Vagina (tissue), 2 donors: Measurements from ENCODE around the gene ZNF273. TPM values are rescaled to one million over a fixed set of nuclear protein-coding genes. Genes with fewer than 3 reads are reported as not detected.

Experiments used
- DNase-seq, 2 donors: peaks; one replicate each; pipeline ENCODE4 v3.0.0-alpha.2; 2017; ENCODE audit errors: extremely low spot score in 2 of 2
- H3K27ac ChIP-seq: fragments of 200-600 bp; sonication (generic); one replicate; pipeline ENCODE4 v1.5.1; 2019
- H3K27me3 ChIP-seq: fragments of 200-600 bp; sonication (generic); one replicate; pipeline ENCODE4 v1.5.1; 2019
- H3K36me3 ChIP-seq, 2 donors: fragments of 200-600 bp; sonication (generic); one replicate each; pipeline ENCODE4 v1.5.1; 2017 to 2019
- H3K4me1 ChIP-seq: fragments of 200-600 bp; sonication (generic); one replicate; pipeline ENCODE4 v1.5.1; 2019
- H3K4me3 ChIP-seq, 2 donors: fragments of 200-600 bp; sonication (generic); 1 replicate in 1 of 2; 2 replicates in 1 of 2; pipeline ENCODE4 v1.5.1; 2016 to 2019
- H3K9me3 ChIP-seq: fragments of 200-600 bp; sonication (generic); one replicate; pipeline ENCODE4 v1.5.1; 2019
- CTCF ChIP-seq, 3 experiments: fragments of 450-650 bp in 2 of 3; fragments of 200-600 bp in 1 of 3; sonication (generic) in 1 of 3; IDR thresholded peaks; one replicate each; pipeline ENCODE4 v1.5.1; 2017 to 2019; ENCODE audit warnings: antibody characterized with exemption in 3 of 3, mild to moderate bottlenecking in 2 of 3, moderate library complexity in 2 of 3
- POLR2A ChIP-seq, 2 donors: fragments of 450-650 bp; IDR thresholded peaks; one replicate each; pipeline ENCODE4 v1.6.1; 2017; ENCODE audit warnings: antibody characterized with exemption in 2 of 2, mild to moderate bottlenecking in 2 of 2, moderate library complexity in 2 of 2
- POLR2AphosphoS5 ChIP-seq, 2 donors: sonication (generic); formaldehyde crosslinking; IDR thresholded peaks; one replicate each; pipeline ENCODE4 v1.9.0; 2017; ENCODE audit warnings: antibody characterized with exemption in 2 of 2, mild to moderate bottlenecking in 2 of 2, low read depth in 1 of 2; ENCODE audit not compliant: insufficient read depth in 1 of 2
- intact Hi-C: fragments of 100-400 bp; cut with DNase I; formaldehyde crosslinking; loops from one replicate; pipeline ENCODE4 v1.15.1; 2023
- total RNA-seq: library from RNA; depleted of rRNA; stranded (reverse); fragments of >200 nt; gene quantifications from one replicate; pipeline ENCODE4 v1.2.3, GENCODE V29; 2016

ZNF273 gene
- total RNA-seq, 1 donor from 2014 or later = 47.4 TPM

- peaks cover 19% of the 10 kb centered on the region for H3K4me1 ChIP-seq
- DNase-seq = no peak
- TF ChIP-seq CTCF (IDR thresholded peaks at IDR 0.05) (no peak), POLR2AphosphoS5 (IDR thresholded peaks at IDR 0.05; ENCODE audit: insufficient read depth in 1 of 2, low read depth in 1 of 2) (no peak), POLR2A (IDR thresholded peaks at IDR 0.05) (no peak)
- no peaks in the 10 kb centered on the region for H3K36me3 ChIP-seq
- intact Hi-C loops = no loop called here
- no peaks in the 10 kb centered on the region for H3K27me3 ChIP-seq
- no peak overlapping the region for H3K27ac ChIP-seq
- H3K4me3 ChIP-seq = peak overlapping the region in 1 of 2 donors; percentile 95
- H3K9me3 ChIP-seq = no peaks in the 10 kb centered on the region
Measured at GRCh38 chr7:64904008-64904407, 935 bp downstream of the ZNF273 start.

- Histone ChIP-seq H3K36me3 (no peaks in the 10 kb centered on the region), H3K27ac (no peak overlapping the region), H3K4me1 (peaks cover 19% of the 10 kb centered on the region), H3K27me3 (no peaks in the 10 kb centered on the region), H3K4me3 (no peak overlapping the region), H3K9me3 (no peaks in the 10 kb centered on the region)
- intact Hi-C loops = no loop called here
- TF ChIP-seq CTCF (IDR thresholded peaks at IDR 0.05) = no peak
- TF ChIP-seq POLR2A (IDR thresholded peaks at IDR 0.05) = no peak
- no peak for TF ChIP-seq POLR2AphosphoS5 (IDR thresholded peaks at IDR 0.05; ENCODE audit: insufficient read depth in 1 of 2, low read depth in 1 of 2)
- DNase-seq = no peak
Measured at GRCh38 chr7:64905133-64905532, 2.1 kb downstream of the ZNF273 start.

GRCh38 chr7:64905547-64905946 is 2.5 kb downstream of the ZNF273 start:
- no peak for DNase-seq
- H3K9me3 ChIP-seq = no peaks in the 10 kb centered on the region
- intact Hi-C loops = no loop called here
- TF ChIP-seq POLR2AphosphoS5 (IDR thresholded peaks at IDR 0.05; ENCODE audit: insufficient read depth in 1 of 2, low read depth in 1 of 2) = no peak
- TF ChIP-seq POLR2A (IDR thresholded peaks at IDR 0.05) = no peak
- TF ChIP-seq CTCF (IDR thresholded peaks at IDR 0.05) = no peak
- H3K4me3 ChIP-seq = no peak overlapping the region
- no peak overlapping the region for H3K27ac ChIP-seq
- no peaks in the 10 kb centered on the region for H3K27me3 ChIP-seq
- peaks cover 19% of the 10 kb centered on the region for H3K4me1 ChIP-seq
- no peaks in the 10 kb centered on the region for H3K36me3 ChIP-seq

- Histone ChIP-seq H3K9me3 (no peaks in the 10 kb centered on the region), H3K27ac (no peak overlapping the region), H3K4me3 (no peak overlapping the region), H3K36me3 (no peaks in the 10 kb centered on the region), H3K4me1 (peaks cover 19% of the 10 kb centered on the region), H3K27me3 (no peaks in the 10 kb centered on the region)
- no peak for DNase-seq
- TF ChIP-seq CTCF (IDR thresholded peaks at IDR 0.05) (no peak), POLR2A (IDR thresholded peaks at IDR 0.05) (no peak), POLR2AphosphoS5 (IDR thresholded peaks at IDR 0.05; ENCODE audit: insufficient read depth in 1 of 2, low read depth in 1 of 2) (no peak)
- intact Hi-C loops = no loop called here
Measured at GRCh38 chr7:64907641-64908326, 4.7 kb downstream of the ZNF273 start.

- intact Hi-C loops = no loop called here
- TF ChIP-seq POLR2AphosphoS5 (IDR thresholded peaks at IDR 0.05; ENCODE audit: insufficient read depth in 1 of 2, low read depth in 1 of 2) = no peak
- TF ChIP-seq POLR2A (IDR thresholded peaks at IDR 0.05) = no peak
- no peak for TF ChIP-seq CTCF (IDR thresholded peaks at IDR 0.05)
- H3K4me3 ChIP-seq = no peak overlapping the region
- no peaks in the 10 kb centered on the region for H3K27me3 ChIP-seq
- DNase-seq = no peak
- H3K4me1 ChIP-seq = peaks cover 19% of the 10 kb centered on the region
- no peak overlapping the region for H3K27ac ChIP-seq
- no peaks in the 10 kb centered on the region for H3K36me3 ChIP-seq
- H3K9me3 ChIP-seq = no peaks in the 10 kb centered on the region
Measured at GRCh38 chr7:64908358-64908757, 5.3 kb downstream of the ZNF273 start.
